ENCODE measurements around the gene RNF181. TPM values are rescaled to one million over a fixed set of nuclear protein-coding genes. Genes with fewer than 3 reads are reported as not detected.

Gene RNF181
- polyA plus RNA-seq, 1 of the 3 experiments (the other 2 are of a cell fraction): 312 TPM

DNA sequence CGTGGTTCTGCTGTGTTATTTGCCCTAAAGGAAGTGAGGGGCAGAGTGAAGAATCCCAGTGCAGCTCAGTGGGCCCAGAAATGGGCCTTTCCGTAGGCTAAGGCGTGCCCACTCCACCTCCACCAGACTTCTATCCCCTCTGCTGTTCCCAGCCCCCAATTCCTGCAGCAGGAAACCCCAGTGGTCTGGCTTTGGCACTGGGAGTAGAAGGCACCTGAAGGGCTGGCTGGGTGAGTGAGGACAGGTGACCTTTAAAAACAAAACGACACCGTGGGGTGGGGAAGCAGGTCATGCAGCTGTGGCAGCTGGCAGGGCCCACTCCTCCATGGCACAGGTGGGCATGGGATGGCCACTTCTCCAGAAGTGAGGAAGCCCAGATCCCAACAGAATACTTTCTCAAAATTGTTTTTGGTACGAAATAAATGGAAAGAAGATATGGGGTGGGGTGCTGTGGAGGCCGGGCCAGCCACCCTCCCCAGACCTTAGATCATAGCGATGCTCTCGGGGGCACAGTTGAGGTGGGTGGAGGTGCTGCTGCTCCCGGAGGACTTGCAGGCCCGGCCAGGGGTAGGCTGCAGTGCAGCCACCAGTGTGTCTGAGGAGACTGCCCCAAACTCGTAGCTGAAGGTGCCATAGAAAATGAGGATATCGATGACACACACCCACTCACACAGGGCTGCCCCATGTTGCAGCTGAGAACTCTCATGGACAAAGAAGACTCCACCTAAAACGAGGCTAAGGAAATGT lies 3.2 kb downstream of the RNF181 start (continued):
- TF ChIP-seq, protein P1, sequence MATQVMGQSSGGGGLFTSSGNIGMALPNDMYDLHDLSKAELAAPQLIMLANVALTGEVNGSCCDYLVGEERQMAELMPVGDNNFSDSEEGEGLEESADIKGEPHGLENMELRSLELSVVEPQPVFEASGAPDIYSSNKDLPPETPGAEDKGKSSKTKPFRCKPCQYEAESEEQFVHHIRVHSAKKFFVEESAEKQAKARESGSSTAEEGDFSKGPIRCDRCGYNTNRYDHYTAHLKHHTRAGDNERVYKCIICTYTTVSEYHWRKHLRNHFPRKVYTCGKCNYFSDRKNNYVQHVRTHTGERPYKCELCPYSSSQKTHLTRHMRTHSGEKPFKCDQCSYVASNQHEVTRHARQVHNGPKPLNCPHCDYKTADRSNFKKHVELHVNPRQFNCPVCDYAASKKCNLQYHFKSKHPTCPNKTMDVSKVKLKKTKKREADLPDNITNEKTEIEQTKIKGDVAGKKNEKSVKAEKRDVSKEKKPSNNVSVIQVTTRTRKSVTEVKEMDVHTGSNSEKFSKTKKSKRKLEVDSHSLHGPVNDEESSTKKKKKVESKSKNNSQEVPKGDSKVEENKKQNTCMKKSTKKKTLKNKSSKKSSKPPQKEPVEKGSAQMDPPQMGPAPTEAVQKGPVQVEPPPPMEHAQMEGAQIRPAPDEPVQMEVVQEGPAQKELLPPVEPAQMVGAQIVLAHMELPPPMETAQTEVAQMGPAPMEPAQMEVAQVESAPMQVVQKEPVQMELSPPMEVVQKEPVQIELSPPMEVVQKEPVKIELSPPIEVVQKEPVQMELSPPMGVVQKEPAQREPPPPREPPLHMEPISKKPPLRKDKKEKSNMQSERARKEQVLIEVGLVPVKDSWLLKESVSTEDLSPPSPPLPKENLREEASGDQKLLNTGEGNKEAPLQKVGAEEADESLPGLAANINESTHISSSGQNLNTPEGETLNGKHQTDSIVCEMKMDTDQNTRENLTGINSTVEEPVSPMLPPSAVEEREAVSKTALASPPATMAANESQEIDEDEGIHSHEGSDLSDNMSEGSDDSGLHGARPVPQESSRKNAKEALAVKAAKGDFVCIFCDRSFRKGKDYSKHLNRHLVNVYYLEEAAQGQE (IDR thresholded peaks at IDR 0.05; ENCODE audit: low read depth, low read length): no peak
- TF ChIP-seq GABPA (IDR thresholded peaks at IDR 0.05; ENCODE audit: low read depth): no peak

DNA sequence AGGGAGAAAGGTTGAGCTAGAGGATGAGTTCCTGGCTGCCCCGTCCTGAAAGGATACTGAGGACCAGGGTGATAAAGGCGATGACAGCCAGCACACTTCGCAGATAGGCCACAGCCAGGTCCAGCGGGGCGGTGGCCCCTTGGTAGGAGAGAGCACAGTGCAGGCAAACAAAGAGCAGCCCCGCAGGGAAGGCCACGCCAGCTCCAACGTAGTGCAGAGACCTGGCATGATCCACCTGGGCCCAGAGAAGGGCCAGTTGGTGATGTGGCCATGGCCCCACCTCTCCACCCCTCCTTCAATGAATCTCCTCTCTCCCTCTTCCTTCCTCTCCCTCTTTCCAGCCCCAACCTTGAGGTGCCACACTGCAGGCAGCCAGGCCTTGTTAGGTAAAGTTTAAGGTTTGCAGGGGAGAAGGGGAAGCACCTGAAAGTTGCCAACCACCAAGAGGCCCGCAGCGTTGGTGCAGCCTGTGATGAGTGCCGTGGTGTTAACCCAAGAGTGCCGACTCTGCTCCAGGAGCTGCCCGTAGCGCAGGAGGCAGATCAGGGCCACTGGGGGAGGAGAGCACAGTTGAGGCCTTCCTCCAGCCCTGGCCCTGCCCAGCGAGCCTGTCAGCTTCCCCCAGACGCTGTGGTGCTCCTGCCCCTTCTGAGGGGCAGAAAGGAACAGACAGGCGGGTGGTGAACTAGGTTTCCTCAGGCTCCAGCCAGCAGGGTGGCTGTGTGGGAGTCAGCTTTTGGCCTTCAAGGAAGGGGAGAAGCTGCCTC lies 4.1 kb downstream of the RNF181 start:
- no peaks in the 10 kb centered on the region for H3K9me2 ChIP-seq
- H3K4me2 ChIP-seq: no peak overlapping the region
- no peak overlapping the region for H2AFZ ChIP-seq (ENCODE audit: low read depth)
- no peak overlapping the region for H3K9ac ChIP-seq
- H3K36me3 ChIP-seq (replicated peaks in 1 of 2; ENCODE audit: control insufficient read depth in 1 of 2, insufficient read depth in 2 of 2, low read length in 1 of 2): peaks cover 0 to 28% of the 10 kb centered on the region in 2 experiments
- no peaks in the 10 kb centered on the region for H3K9me3 ChIP-seq
- no peak for DNase-seq
- no peak overlapping the region for H3K27ac ChIP-seq (ENCODE audit: low read depth in 2 of 2, low read length in 1 of 2)
- H3K4me1 ChIP-seq (ENCODE audit: control insufficient read depth in 1 of 2, insufficient read depth in 2 of 2, low read depth in 1 of 2, low read length in 1 of 2): peaks cover 0 to 29% of the 10 kb centered on the region in 2 experiments; a peak in 2 of 4 replicates
- 82% methylated on average over 10 of the region's 17 CpGs for WGBS (ENCODE audit: low lambda C conversion rate)
- H4K20me1 ChIP-seq (ENCODE audit: insufficient read depth): no peaks in the 10 kb centered on the region
- CTCF ChIA-PET: no interaction called here
- H3K79me2 ChIP-seq (ENCODE audit: insufficient read depth): peaks cover 35% of the 10 kb centered on the region
- no peaks in the 10 kb centered on the region for H3K27me3 ChIP-seq (ENCODE audit: insufficient read depth)
- TF ChIP-seq RAD21 (IDR thresholded peaks at IDR 0.05; ENCODE audit: low read length) (no peak), SMC3 (IDR thresholded peaks at IDR 0.05; ENCODE audit: low read depth, low read length) (no peak), ELF1 (IDR thresholded peaks at IDR 0.05) (no peak), FOSL2 (IDR thresholded peaks at IDR 0.05; ENCODE audit: borderline replicate concordance, low read depth) (no peak)
- TF ChIP-seq, protein P2, sequence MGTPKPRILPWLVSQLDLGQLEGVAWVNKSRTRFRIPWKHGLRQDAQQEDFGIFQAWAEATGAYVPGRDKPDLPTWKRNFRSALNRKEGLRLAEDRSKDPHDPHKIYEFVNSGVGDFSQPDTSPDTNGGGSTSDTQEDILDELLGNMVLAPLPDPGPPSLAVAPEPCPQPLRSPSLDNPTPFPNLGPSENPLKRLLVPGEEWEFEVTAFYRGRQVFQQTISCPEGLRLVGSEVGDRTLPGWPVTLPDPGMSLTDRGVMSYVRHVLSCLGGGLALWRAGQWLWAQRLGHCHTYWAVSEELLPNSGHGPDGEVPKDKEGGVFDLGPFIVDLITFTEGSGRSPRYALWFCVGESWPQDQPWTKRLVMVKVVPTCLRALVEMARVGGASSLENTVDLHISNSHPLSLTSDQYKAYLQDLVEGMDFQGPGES (IDR thresholded peaks at IDR 0.05; ENCODE audit: low read depth, low read length): no peak
- H3F3A ChIP-seq (replicated peaks; ENCODE audit: insufficient read depth): peaks cover 2% of the 10 kb centered on the region
- POLR2A ChIA-PET: interaction anchor here (0.7 to 1.2 kb wide), 2 partner anchors 12 to 15 kb away, joined by 3 read pairs; partner anchors contain the start of gene C2orf68
- H3K4me3 ChIP-seq (ENCODE audit: low read depth in 2 of 2, low read length in 1 of 2): no peak overlapping the region

DNA sequence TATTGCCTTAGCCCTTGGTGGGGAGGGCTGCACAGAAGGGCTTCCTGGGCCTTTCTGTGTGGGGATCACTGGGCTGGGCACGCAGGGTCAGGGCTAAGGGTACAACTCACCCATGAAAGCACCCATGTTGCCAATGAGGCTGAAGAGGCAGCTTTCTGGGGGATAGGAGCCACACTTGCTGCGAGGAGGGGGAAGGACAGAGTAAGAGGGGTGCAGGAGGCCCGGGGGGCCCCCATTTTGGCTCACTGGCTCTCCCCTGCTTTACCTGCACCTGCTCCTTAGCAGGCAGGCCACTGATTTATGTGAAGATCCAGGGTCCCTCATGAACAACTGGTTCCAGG lies 4.7 kb downstream of the RNF181 start:
- ChIA-PET CTCF (no interaction called here), POLR2A (interaction anchor here (0.5 to 1.2 kb wide), 2 partner anchors 12 to 69 kb away, joined by 3 to 4 read pairs; partner anchors contain the start of gene C2orf68)
- Histone ChIP-seq H3K4me1 (ENCODE audit: control insufficient read depth in 1 of 2, insufficient read depth in 2 of 2, low read depth in 1 of 2, low read length in 1 of 2) (peaks cover 0 to 26% of the 10 kb centered on the region in 2 experiments; a peak in 2 of 4 replicates), H4K20me1 (ENCODE audit: insufficient read depth) (no peaks in the 10 kb centered on the region), H3K9me2 (no peaks in the 10 kb centered on the region), H3K27ac (ENCODE audit: low read depth in 2 of 2, low read length in 1 of 2) (no peak overlapping the region), H3K9me3 (no peaks in the 10 kb centered on the region), H3K79me2 (ENCODE audit: insufficient read depth) (peaks cover 35% of the 10 kb centered on the region), H3K9ac (no peak overlapping the region), H2AFZ (ENCODE audit: low read depth) (no peak overlapping the region), H3K27me3 (ENCODE audit: insufficient read depth) (no peaks in the 10 kb centered on the region), H3F3A (replicated peaks; ENCODE audit: insufficient read depth) (peaks cover 8% of the 10 kb centered on the region), H3K4me3 (ENCODE audit: low read depth in 2 of 2, low read length in 1 of 2) (no peak overlapping the region), H3K4me2 (no peak overlapping the region), H3K36me3 (replicated peaks in 1 of 2; ENCODE audit: control insufficient read depth in 1 of 2, insufficient read depth in 2 of 2, low read length in 1 of 2) (peaks cover 0 to 28% of the 10 kb centered on the region in 2 experiments)
- WGBS (ENCODE audit: low lambda C conversion rate): 75% methylated on average over 3 of the region's 3 CpGs
- DNase-seq: no peak
- TF ChIP-seq SMC3 (IDR thresholded peaks at IDR 0.05; ENCODE audit: low read depth, low read length): no peak
- TF ChIP-seq, protein P3, sequence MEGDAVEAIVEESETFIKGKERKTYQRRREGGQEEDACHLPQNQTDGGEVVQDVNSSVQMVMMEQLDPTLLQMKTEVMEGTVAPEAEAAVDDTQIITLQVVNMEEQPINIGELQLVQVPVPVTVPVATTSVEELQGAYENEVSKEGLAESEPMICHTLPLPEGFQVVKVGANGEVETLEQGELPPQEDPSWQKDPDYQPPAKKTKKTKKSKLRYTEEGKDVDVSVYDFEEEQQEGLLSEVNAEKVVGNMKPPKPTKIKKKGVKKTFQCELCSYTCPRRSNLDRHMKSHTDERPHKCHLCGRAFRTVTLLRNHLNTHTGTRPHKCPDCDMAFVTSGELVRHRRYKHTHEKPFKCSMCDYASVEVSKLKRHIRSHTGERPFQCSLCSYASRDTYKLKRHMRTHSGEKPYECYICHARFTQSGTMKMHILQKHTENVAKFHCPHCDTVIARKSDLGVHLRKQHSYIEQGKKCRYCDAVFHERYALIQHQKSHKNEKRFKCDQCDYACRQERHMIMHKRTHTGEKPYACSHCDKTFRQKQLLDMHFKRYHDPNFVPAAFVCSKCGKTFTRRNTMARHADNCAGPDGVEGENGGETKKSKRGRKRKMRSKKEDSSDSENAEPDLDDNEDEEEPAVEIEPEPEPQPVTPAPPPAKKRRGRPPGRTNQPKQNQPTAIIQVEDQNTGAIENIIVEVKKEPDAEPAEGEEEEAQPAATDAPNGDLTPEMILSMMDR (IDR thresholded peaks at IDR 0.05): no peak
- TF ChIP-seq GATA2 (CRISPR knock-in tag; IDR thresholded peaks at IDR 0.05): no peak
- TF ChIP-seq, protein P4, sequence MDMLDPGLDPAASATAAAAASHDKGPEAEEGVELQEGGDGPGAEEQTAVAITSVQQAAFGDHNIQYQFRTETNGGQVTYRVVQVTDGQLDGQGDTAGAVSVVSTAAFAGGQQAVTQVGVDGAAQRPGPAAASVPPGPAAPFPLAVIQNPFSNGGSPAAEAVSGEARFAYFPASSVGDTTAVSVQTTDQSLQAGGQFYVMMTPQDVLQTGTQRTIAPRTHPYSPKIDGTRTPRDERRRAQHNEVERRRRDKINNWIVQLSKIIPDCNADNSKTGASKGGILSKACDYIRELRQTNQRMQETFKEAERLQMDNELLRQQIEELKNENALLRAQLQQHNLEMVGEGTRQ (IDR thresholded peaks at IDR 0.05; ENCODE audit: borderline replicate concordance, low read depth, low read length): no peak
- TF ChIP-seq, protein P5, sequence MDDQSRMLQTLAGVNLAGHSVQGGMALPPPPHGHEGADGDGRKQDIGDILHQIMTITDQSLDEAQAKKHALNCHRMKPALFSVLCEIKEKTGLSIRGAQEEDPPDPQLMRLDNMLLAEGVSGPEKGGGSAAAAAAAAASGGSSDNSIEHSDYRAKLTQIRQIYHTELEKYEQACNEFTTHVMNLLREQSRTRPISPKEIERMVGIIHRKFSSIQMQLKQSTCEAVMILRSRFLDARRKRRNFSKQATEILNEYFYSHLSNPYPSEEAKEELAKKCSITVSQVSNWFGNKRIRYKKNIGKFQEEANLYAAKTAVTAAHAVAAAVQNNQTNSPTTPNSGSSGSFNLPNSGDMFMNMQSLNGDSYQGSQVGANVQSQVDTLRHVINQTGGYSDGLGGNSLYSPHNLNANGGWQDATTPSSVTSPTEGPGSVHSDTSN (IDR thresholded peaks at IDR 0.05): no peak
- TF ChIP-seq POLR2AphosphoS5 (IDR thresholded peaks at IDR 0.05; ENCODE audit: low read depth, low read length): no peak
- TF ChIP-seq RFX5 (IDR thresholded peaks at IDR 0.05; ENCODE audit: low read length): no peak
- no peak for TF ChIP-seq SIN3A (IDR thresholded peaks at IDR 0.05; ENCODE audit: borderline replicate concordance, low read depth, low read length)
